ENCODE data around the gene PEDS1. TPM values are rescaled to one million over a fixed set of nuclear protein-coding genes. Genes with fewer than 3 reads are reported as not detected.

The PEDS1 gene
- total and polyA plus RNA-seq, 2 of the 13 experiments (the other 11 are each of a cell fraction or from before 2014, with no cell fraction given) = 30.5 to 93.9 TPM

DNA sequence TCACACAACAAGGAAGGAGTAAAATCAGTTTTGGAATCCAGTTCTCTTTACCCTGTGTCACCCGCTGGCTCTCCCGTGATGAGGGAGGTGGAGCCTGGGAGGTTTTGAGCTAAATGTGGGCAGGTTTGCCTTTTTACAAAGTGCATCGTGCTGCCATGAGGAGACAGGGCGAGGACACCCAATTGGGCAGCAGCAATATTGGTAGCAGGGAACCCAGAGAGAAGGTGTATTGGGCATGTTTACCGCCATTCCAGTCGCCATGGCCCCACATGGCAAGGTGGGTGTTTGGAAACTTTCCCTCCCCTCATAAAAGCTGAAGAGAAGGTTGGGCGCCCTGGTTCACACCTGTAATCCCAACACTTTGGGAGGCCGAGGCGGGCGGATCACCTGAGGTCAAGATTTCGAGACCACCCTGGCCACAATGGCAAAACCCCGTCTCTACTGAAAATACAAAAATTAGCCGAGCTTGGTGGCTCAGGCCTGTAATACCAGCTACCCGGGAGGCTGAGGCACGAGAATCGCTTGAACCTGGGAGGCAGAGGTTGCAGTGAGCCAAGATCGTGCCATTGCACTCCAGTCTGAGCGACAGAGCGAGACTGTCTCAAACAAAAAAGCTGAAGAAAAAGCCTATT is 37.0 kb downstream of the PEDS1 start (continued):
- TF ChIP-seq TGIF2 (CRISPR knock-in tag; IDR thresholded peaks at IDR 0.05) = no peak
- no peak for TF ChIP-seq ZBTB7B (CRISPR knock-in tag; IDR thresholded peaks at IDR 0.05)
- TF ChIP-seq ZNF780A (CRISPR knock-in tag; IDR thresholded peaks at IDR 0.05) = no peak
- no peak for TF ChIP-seq ZNF720 (CRISPR knock-in tag; IDR thresholded peaks at IDR 0.05)
- TF ChIP-seq SRY (CRISPR knock-in tag; IDR thresholded peaks at IDR 0.05) = no peak
- TF ChIP-seq, protein P1, sequence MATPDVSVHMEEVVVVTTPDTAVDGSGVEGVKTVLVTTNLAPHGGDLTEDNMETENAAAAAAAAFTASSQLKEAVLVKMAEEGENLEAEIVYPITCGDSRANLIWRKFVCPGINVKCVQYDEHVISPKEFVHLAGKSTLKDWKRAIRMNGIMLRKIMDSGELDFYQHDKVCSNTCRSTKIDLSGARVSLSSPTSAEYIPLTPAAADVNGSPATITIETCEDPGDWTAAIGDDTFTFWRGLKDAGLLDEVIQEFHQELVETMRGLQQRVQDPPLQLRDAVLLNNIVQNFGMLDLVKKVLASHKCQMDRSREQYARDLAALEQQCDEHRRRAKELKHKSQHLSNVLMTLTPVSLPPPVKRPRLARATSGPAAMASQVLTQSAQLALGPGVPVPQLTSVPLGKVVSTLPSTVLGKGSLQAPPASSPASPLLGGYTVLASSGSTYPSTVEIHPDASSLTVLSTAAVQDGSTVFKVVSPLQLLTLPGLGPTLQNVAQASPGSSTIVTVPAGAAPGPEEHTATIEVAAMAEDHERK (CRISPR knock-in tag; IDR thresholded peaks at IDR 0.05; ENCODE audit: low read depth) = no peak
- TF ChIP-seq ZBTB42 (CRISPR knock-in tag; IDR thresholded peaks at IDR 0.05) = no peak; the same call in 1 of the 2 replicates
- TF ChIP-seq, protein P2, sequence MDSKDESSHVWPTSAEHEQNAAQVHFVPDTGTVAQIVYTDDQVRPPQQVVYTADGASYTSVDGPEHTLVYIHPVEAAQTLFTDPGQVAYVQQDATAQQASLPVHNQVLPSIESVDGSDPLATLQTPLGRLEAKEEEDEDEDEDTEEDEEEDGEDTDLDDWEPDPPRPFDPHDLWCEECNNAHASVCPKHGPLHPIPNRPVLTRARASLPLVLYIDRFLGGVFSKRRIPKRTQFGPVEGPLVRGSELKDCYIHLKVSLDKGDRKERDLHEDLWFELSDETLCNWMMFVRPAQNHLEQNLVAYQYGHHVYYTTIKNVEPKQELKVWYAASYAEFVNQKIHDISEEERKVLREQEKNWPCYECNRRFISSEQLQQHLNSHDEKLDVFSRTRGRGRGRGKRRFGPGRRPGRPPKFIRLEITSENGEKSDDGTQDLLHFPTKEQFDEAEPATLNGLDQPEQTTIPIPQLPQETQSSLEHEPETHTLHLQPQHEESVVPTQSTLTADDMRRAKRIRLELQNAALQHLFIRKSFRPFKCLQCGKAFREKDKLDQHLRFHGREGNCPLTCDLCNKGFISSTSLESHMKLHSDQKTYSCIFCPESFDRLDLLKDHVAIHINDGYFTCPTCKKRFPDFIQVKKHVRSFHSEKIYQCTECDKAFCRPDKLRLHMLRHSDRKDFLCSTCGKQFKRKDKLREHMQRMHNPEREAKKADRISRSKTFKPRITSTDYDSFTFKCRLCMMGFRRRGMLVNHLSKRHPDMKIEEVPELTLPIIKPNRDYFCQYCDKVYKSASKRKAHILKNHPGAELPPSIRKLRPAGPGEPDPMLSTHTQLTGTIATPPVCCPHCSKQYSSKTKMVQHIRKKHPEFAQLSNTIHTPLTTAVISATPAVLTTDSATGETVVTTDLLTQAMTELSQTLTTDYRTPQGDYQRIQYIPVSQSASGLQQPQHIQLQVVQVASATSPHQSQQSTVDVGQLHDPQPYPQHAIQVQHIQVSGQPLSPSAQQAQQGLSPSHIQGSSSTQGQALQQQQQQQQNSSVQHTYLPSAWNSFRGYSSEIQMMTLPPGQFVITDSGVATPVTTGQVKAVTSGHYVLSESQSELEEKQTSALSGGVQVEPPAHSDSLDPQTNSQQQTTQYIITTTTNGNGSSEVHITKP (CRISPR knock-in tag; IDR thresholded peaks at IDR 0.05; ENCODE audit: low read depth) = no peak
- TF ChIP-seq, protein P3, sequence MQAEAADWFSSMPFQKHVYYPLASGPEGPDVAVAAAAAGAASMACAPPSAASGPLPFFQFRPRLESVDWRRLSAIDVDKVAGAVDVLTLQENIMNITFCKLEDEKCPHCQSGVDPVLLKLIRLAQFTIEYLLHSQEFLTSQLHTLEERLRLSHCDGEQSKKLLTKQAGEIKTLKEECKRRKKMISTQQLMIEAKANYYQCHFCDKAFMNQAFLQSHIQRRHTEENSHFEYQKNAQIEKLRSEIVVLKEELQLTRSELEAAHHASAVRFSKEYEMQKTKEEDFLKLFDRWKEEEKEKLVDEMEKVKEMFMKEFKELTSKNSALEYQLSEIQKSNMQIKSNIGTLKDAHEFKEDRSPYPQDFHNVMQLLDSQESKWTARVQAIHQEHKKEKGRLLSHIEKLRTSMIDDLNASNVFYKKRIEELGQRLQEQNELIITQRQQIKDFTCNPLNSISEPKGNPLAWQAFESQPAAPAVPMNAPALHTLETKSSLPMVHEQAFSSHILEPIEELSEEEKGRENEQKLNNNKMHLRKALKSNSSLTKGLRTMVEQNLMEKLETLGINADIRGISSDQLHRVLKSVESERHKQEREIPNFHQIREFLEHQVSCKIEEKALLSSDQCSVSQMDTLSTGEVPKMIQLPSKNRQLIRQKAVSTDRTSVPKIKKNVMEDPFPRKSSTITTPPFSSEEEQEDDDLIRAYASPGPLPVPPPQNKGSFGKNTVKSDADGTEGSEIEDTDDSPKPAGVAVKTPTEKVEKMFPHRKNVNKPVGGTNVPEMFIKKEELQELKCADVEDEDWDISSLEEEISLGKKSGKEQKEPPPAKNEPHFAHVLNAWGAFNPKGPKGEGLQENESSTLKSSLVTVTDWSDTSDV (CRISPR knock-in tag; IDR thresholded peaks at IDR 0.05) = no peak
- TF ChIP-seq, protein P4, sequence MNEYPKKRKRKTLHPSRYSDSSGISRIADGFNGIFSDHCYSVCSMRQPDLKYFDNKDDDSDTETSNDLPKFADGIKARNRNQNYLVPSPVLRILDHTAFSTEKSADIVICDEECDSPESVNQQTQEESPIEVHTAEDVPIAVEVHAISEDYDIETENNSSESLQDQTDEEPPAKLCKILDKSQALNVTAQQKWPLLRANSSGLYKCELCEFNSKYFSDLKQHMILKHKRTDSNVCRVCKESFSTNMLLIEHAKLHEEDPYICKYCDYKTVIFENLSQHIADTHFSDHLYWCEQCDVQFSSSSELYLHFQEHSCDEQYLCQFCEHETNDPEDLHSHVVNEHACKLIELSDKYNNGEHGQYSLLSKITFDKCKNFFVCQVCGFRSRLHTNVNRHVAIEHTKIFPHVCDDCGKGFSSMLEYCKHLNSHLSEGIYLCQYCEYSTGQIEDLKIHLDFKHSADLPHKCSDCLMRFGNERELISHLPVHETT (CRISPR knock-in tag; conservative IDR thresholded peaks at IDR 0.05) = no peak
- TF ChIP-seq CC2D1A (CRISPR knock-in tag; IDR thresholded peaks at IDR 0.05) = no peak
- TF ChIP-seq ZBTB38 (CRISPR knock-in tag; IDR thresholded peaks at IDR 0.05) = peak; percentile 65; the same call in 1 of the 2 replicates
- TF ChIP-seq ZNF44 (CRISPR knock-in tag; IDR thresholded peaks at IDR 0.05) = peak; percentile 88
- TF ChIP-seq, protein P5, sequence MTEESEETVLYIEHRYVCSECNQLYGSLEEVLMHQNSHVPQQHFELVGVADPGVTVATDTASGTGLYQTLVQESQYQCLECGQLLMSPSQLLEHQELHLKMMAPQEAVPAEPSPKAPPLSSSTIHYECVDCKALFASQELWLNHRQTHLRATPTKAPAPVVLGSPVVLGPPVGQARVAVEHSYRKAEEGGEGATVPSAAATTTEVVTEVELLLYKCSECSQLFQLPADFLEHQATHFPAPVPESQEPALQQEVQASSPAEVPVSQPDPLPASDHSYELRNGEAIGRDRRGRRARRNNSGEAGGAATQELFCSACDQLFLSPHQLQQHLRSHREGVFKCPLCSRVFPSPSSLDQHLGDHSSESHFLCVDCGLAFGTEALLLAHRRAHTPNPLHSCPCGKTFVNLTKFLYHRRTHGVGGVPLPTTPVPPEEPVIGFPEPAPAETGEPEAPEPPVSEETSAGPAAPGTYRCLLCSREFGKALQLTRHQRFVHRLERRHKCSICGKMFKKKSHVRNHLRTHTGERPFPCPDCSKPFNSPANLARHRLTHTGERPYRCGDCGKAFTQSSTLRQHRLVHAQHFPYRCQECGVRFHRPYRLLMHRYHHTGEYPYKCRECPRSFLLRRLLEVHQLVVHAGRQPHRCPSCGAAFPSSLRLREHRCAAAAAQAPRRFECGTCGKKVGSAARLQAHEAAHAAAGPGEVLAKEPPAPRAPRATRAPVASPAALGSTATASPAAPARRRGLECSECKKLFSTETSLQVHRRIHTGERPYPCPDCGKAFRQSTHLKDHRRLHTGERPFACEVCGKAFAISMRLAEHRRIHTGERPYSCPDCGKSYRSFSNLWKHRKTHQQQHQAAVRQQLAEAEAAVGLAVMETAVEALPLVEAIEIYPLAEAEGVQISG (CRISPR knock-in tag; IDR thresholded peaks at IDR 0.05) = no peak
- TF ChIP-seq RAD21 (CRISPR knock-in tag; IDR thresholded peaks at IDR 0.05) = no peak
- no peak for TF ChIP-seq SMC3 (IDR thresholded peaks at IDR 0.05; ENCODE audit: low read length)

Data from HepG2 (cell line).